ENCODE measurements around the gene ACAD11. TPM values are rescaled to one million over a fixed set of nuclear protein-coding genes. Genes with fewer than 3 reads are reported as not detected.
"Not testable (repeated sequence)": the region's sequence is repeated elsewhere in the genome, so short reads cannot be mapped to it uniquely, and the experiment has no call there.

ACAD11 gene
- total RNA-seq, 5 donors from 2014 or later (not counting 1 experiment from before 2014, with no cell fraction given), result 25.1 to 35.2 (median 32.2) TPM

DNA sequence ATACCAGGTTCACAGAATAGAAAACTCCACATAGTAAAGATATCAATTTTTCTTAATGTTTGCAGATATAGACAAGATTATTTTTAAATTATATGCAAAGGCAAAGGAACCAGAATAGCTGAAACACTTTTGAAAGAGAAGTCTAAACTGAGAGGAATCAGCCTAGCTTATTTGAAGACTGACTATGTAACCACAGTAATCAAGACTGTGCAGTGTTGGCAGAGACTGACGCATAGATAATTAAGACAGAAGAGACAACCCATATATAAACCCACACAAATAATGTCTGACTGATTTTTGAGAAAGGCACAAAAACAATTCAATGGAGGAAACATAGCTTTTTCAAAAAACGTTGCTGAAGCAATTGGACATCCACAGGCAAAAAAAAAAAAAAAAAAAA lies 91.2 kb downstream of the ACAD11 start:
- POLR2A ChIA-PET, result interaction anchor here (0.6 kb wide), 4 partner anchors 14 to 151 kb away, joined by 3 to 12 read pairs (median 4); partner anchors contain the start of gene DNAJC13 (in 1 of the 2)
- H3K27ac Mint-ChIP-seq, result no peak overlapping the region
- CTCF ChIA-PET, result interaction anchor here in 1 of 2 donors (0.6 to 1.0 kb wide), 2 partner anchors 9 to 217 kb away, joined by 3 read pairs; no protein-coding TSS in a partner anchor
- peaks cover 68% of the 10 kb centered on the region for H3K36me3 Mint-ChIP-seq
- H3K27me3 ChIP-seq (replicated peaks in 1 of 2; ENCODE audit: control insufficient read depth in 2 of 2, extremely low read depth in 1 of 2, insufficient read depth in 2 of 2, low read length in 1 of 2), result no peaks in the 10 kb centered on the region
- peaks cover 0 to 6% (median 0%) of the 10 kb centered on the region in 3 donors for H3K9me3 Mint-ChIP-seq
- no peaks in the 10 kb centered on the region for H3K9me3 ChIP-seq
- peaks cover 0 to 3% of the 10 kb centered on the region in 2 donors for H3K36me3 ChIP-seq (ENCODE audit: control insufficient read depth in 2 of 2, extremely low read depth in 1 of 2, insufficient read depth in 1 of 2, low read length in 1 of 2)
- no peaks in the 10 kb centered on the region for H3K4me1 Mint-ChIP-seq
- ATAC-seq (replicated peaks in 1 of 4) (no peak), DNase-seq (no peak)
- WGBS (ENCODE audit: insufficient coverage), result no CpG with 5 or more reads among the region's 2 CpGs
- H3K4me1 ChIP-seq (ENCODE audit: control insufficient read depth in 1 of 2, extremely low read depth in 1 of 2, insufficient read depth in 2 of 2, low read length in 2 of 2), result no peaks in the 10 kb centered on the region
- H3K27ac ChIP-seq (ENCODE audit: low read length), result no peak overlapping the region
- no peak overlapping the region for H3K4me3 ChIP-seq (ENCODE audit: control insufficient read depth in 1 of 2, extremely low read depth in 1 of 2, low read length in 1 of 2)
- H3K27me3 Mint-ChIP-seq, result no peaks in the 10 kb centered on the region
- H3K4me3 Mint-ChIP-seq, result no peak overlapping the region

DNA sequence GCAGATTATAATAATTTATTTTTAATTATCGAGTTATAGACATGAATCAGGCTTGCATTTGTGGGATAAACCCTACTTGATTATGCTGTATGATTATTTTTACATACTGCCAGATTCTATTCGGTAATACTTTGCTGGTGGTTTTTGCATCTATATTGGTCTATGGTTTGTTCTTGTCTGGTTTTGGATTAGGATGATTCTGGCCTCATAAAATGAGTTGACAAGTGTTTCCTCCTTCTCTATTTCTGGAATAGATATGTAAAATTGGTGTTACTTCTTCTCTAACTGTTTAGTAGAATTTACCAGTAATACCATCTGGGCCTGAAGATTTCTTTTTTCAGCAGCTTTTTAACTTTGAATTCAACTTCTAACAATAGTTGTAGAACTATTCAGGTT lies 95.5 kb downstream of the ACAD11 start:
- DNase-seq, result no peak
- no peak overlapping the region for H3K4me3 Mint-ChIP-seq
- no peaks in the 10 kb centered on the region for H3K4me1 Mint-ChIP-seq
- H3K27me3 Mint-ChIP-seq, result no peaks in the 10 kb centered on the region
- no peak overlapping the region for H3K27ac ChIP-seq (ENCODE audit: low read length)
- no peaks in the 10 kb centered on the region for H3K9me3 ChIP-seq
- no peaks in the 10 kb centered on the region for H3K27me3 ChIP-seq (replicated peaks in 1 of 2; ENCODE audit: control insufficient read depth in 2 of 2, extremely low read depth in 1 of 2, insufficient read depth in 2 of 2, low read length in 1 of 2)
- H3K4me3 ChIP-seq (ENCODE audit: control insufficient read depth in 1 of 2, extremely low read depth in 1 of 2, low read length in 1 of 2), result no peak overlapping the region
- no peak for ATAC-seq (replicated peaks in 1 of 4)
- no CpG with 5 or more reads among the region's 2 CpGs for WGBS (ENCODE audit: insufficient coverage)
- no peaks in the 10 kb centered on the region for H3K4me1 ChIP-seq (ENCODE audit: control insufficient read depth in 1 of 2, extremely low read depth in 1 of 2, insufficient read depth in 2 of 2, low read length in 2 of 2)
- peaks cover 62% of the 10 kb centered on the region for H3K36me3 Mint-ChIP-seq
- peaks cover 0 to 3% of the 10 kb centered on the region in 2 donors for H3K36me3 ChIP-seq (ENCODE audit: control insufficient read depth in 2 of 2, extremely low read depth in 1 of 2, insufficient read depth in 1 of 2, low read length in 1 of 2)
- ChIA-PET POLR2A (no interaction called here), CTCF (no interaction called here)
- H3K27ac Mint-ChIP-seq, result no peak overlapping the region
- peaks cover 0 to 5% (median 0%) of the 10 kb centered on the region in 3 donors for H3K9me3 Mint-ChIP-seq

DNA sequence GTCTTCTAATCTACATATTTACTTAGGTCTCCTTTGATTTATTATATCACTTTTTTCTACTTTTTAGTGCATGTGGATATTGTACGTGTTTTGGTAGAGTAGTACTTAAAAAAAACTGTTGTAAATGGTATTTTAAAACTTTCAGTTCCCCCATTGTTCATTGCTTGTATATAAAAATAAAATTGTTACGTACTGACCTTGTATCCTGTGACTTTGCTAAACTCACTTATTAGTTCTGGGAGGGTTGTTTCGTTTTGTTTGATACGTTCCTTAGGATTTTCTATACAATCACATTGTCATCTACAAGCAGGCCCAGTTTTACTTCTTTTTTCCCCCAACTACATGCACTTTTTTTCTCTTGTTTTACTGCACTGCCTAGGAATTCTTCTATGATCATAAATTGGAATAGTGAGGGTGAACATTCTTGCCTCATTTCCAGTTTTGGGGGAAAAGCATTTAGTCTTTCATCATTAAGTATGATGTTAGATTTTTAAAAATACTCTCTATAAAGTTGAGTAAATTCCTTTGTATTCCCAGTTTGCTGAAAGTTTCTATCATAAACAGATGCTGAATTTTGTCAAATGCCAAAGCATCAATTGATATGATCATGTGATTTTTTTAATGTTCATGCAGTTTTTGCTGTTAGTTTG lies 96.1 kb downstream of the ACAD11 start:
- Histone ChIP-seq H3K4me1 (ENCODE audit: control insufficient read depth in 1 of 2, extremely low read depth in 1 of 2, insufficient read depth in 2 of 2, low read length in 2 of 2) (no peaks in the 10 kb centered on the region), H3K4me3 (ENCODE audit: control insufficient read depth in 1 of 2, extremely low read depth in 1 of 2, low read length in 1 of 2) (no peak overlapping the region), H3K36me3 (ENCODE audit: control insufficient read depth in 2 of 2, extremely low read depth in 1 of 2, insufficient read depth in 1 of 2, low read length in 1 of 2) (peaks cover 0 to 3% of the 10 kb centered on the region in 2 donors), H3K27me3 (replicated peaks in 1 of 2; ENCODE audit: control insufficient read depth in 2 of 2, extremely low read depth in 1 of 2, insufficient read depth in 2 of 2, low read length in 1 of 2) (no peaks in the 10 kb centered on the region), H3K9me3 (no peaks in the 10 kb centered on the region), H3K27ac (ENCODE audit: low read length) (no peak overlapping the region)
- Mint-ChIP-seq H3K36me3 (peaks cover 63% of the 10 kb centered on the region), H3K9me3 (peaks cover 0 to 5% (median 0%) of the 10 kb centered on the region in 3 donors), H3K27me3 (no peaks in the 10 kb centered on the region), H3K4me3 (no peak overlapping the region), H3K4me1 (no peaks in the 10 kb centered on the region), H3K27ac (no peak overlapping the region)
- CTCF ChIA-PET, result no interaction called here
- ATAC-seq (replicated peaks in 1 of 4), result no peak
- POLR2A ChIA-PET, result no interaction called here
- no peak for DNase-seq
- whole genome bisulfite sequencing (ENCODE audit: insufficient coverage), result no CpG with 5 or more reads among the region's 4 CpGs

DNA sequence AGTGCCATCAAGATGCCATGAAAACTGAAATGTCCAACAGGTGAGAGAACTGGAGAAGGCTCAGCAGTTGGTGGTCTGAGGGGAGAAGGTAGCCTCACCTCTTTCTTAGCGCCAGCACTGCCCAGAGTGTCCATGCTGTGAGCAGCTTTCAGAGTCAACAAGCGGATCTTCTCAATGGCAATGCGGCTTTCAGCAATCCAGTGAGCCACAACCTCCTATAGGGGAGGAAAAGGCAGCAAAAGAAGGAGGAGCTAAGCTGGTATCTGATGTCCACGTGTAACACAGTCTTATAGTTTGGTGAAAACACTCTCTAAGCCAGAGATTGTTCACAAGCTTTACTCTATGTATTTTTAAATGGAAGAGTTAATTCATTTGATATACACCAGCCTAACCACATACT lies 98.6 kb downstream of the ACAD11 start:
- Mint-ChIP-seq H3K9me3 (peaks cover 0 to 5% (median 0%) of the 10 kb centered on the region in 3 donors), H3K27ac (no peak overlapping the region), H3K27me3 (no peaks in the 10 kb centered on the region), H3K36me3 (peaks cover 56% of the 10 kb centered on the region), H3K4me3 (no peak overlapping the region), H3K4me1 (no peaks in the 10 kb centered on the region)
- no peak overlapping the region for H3K27ac ChIP-seq (ENCODE audit: low read length)
- DNase-seq (no peak), ATAC-seq (replicated peaks in 1 of 4) (no peak)
- ChIA-PET POLR2A (no interaction called here), CTCF (no interaction called here)
- WGBS (ENCODE audit: insufficient coverage), result no CpG with 5 or more reads among the region's 4 CpGs
- no peaks in the 10 kb centered on the region for H3K27me3 ChIP-seq (replicated peaks in 1 of 2; ENCODE audit: control insufficient read depth in 2 of 2, extremely low read depth in 1 of 2, insufficient read depth in 2 of 2, low read length in 1 of 2)
- H3K36me3 ChIP-seq (ENCODE audit: control insufficient read depth in 2 of 2, extremely low read depth in 1 of 2, insufficient read depth in 1 of 2, low read length in 1 of 2), result peaks cover 0 to 3% of the 10 kb centered on the region in 2 donors
- H3K9me3 ChIP-seq, result no peaks in the 10 kb centered on the region
- no peaks in the 10 kb centered on the region for H3K4me1 ChIP-seq (ENCODE audit: control insufficient read depth in 1 of 2, extremely low read depth in 1 of 2, insufficient read depth in 2 of 2, low read length in 2 of 2)
- H3K4me3 ChIP-seq (ENCODE audit: control insufficient read depth in 1 of 2, extremely low read depth in 1 of 2, low read length in 1 of 2), result no peak overlapping the region

DNA sequence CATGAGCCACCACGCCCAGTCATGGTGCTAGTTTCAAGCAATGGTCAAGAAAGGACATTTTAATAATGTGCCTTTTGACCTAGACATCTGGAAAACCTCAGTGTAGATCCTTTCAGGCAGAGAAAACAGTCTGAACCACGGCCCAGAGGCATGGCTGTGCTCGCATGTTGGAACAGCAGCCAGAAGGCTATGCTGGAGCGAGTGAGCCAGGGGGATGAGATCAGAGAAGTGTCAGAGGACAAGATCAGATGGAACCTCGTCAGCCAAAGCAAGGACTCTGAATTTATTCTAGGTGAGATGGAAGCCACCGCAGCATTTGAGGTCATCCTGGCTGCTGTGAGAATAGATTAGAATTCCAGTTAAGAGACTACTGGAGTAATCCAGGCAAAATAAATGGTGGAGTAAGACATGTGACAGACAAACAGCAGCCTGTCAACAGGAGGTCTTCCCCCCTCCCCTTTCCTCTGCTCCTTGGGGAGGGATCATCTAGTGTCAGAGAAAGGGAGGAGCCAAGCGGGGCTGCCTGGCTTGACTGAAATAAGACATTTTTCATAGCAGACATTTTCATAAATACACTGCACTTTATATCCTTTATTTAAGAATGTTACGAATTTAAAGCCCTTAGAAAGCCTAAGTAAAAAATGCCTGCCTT lies 103.0 kb downstream of the ACAD11 start:
- POLR2A ChIA-PET, result no interaction called here
- CTCF ChIA-PET, result no interaction called here
- no peaks in the 10 kb centered on the region for H3K9me3 ChIP-seq
- no peak for DNase-seq
- Mint-ChIP-seq H3K9me3 (no peaks in the 10 kb centered on the region), H3K4me1 (no peaks in the 10 kb centered on the region), H3K27ac (no peak overlapping the region), H3K27me3 (no peaks in the 10 kb centered on the region), H3K4me3 (no peak overlapping the region), H3K36me3 (peaks cover 24% of the 10 kb centered on the region)
- no peaks in the 10 kb centered on the region for H3K27me3 ChIP-seq (replicated peaks in 1 of 2; ENCODE audit: control insufficient read depth in 2 of 2, extremely low read depth in 1 of 2, insufficient read depth in 2 of 2, low read length in 1 of 2)
- H3K4me1 ChIP-seq (ENCODE audit: control insufficient read depth in 1 of 2, extremely low read depth in 1 of 2, insufficient read depth in 2 of 2, low read length in 2 of 2), result no peaks in the 10 kb centered on the region
- no peak for ATAC-seq (replicated peaks in 1 of 4)
- H3K27ac ChIP-seq (ENCODE audit: low read length), result no peak overlapping the region
- no peak overlapping the region for H3K4me3 ChIP-seq (ENCODE audit: control insufficient read depth in 1 of 2, extremely low read depth in 1 of 2, low read length in 1 of 2)
- H3K36me3 ChIP-seq (ENCODE audit: control insufficient read depth in 2 of 2, extremely low read depth in 1 of 2, insufficient read depth in 1 of 2, low read length in 1 of 2), result no peaks in the 10 kb centered on the region
- WGBS (ENCODE audit: insufficient coverage), result 90% methylated on average over 7 of the region's 8 CpGs

DNA sequence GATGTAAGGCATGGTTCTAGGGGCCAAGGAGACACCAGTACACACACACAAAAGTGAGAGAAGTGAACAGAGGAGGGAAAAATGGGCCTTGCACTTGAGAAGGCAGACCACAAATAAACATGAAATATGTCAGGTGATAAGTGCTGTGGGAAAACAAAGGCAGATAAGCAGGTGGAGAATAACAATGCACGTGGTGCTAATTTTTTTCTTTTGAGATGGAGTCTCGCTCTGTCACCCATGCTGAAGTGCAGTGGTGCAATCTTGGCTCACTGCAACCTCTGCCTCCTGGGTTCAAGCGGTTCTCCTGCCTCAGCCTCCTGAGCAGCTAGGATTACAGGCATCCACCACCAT lies 103.6 kb downstream of the ACAD11 start:
- H3K9me3 Mint-ChIP-seq; H3K4me1 Mint-ChIP-seq; H3K27ac ChIP-seq (ENCODE audit: low read length); H3K36me3 ChIP-seq (ENCODE audit: control insufficient read depth in 2 of 2, extremely low read depth in 1 of 2, insufficient read depth in 1 of 2, low read length in 1 of 2); CTCF ChIA-PET; H3K9me3 ChIP-seq; H3K4me3 Mint-ChIP-seq; H3K27ac Mint-ChIP-seq; H3K4me1 ChIP-seq (ENCODE audit: control insufficient read depth in 1 of 2, extremely low read depth in 1 of 2, insufficient read depth in 2 of 2, low read length in 2 of 2); H3K4me3 ChIP-seq (ENCODE audit: control insufficient read depth in 1 of 2, extremely low read depth in 1 of 2, low read length in 1 of 2); H3K27me3 ChIP-seq (replicated peaks in 1 of 2; ENCODE audit: control insufficient read depth in 2 of 2, extremely low read depth in 1 of 2, insufficient read depth in 2 of 2, low read length in 1 of 2); ATAC-seq (replicated peaks in 1 of 4); H3K27me3 Mint-ChIP-seq; POLR2A ChIA-PET; DNase-seq: not testable (repeated sequence)
- peaks cover 21% of the 10 kb centered on the region for H3K36me3 Mint-ChIP-seq
- whole genome bisulfite sequencing (ENCODE audit: insufficient coverage), result 88% methylated on average over 3 of the region's 3 CpGs

Data from T-cell (primary cell).